Sciatic nerve (tissue), 2 donors: Measurements from ENCODE around the gene CD9. TPM values are rescaled to one million over a fixed set of nuclear protein-coding genes. Genes with fewer than 3 reads are reported as not detected.
A peak's percentile ranks its signal among the peaks of the same experiment; 100 is the strongest.
"Not testable (repeated sequence)": the region's sequence is repeated elsewhere in the genome, so short reads cannot be mapped to it uniquely, and the experiment has no call there.

Experiments
- ATAC-seq: fragments of 200-7000 bp; cut with Tn5 transposase; one replicate; pipeline ENCODE4 v1.9.1; 2020; ENCODE audit warnings: mild to moderate bottlenecking, moderate library complexity
- DNase-seq: peaks from one replicate; pipeline ENCODE4 v3.0.0-alpha.2; 2020; ENCODE audit warnings: low spot score
- intact Hi-C: fragments of 100-400 bp; cut with DNase I; formaldehyde crosslinking; loops from one replicate; pipeline ENCODE4 v1.14.2; 2022
- total RNA-seq: library from RNA; stranded (reverse); fragmentation: NEBNext Ultra II Directional; extraction: Animal tissue kit (Norgen Biotek cat#: 25700); gene quantifications from one replicate; pipeline ENCODE4 v1.2.1, GENCODE V29; 2021
- donor health status: DM: no; HTN: no; CAD: no.
- donor health status: DM: no; HTN: no; CAD: no.

Gene CD9
- total RNA-seq, 1 donor from 2014 or later: 554 TPM

DNA sequence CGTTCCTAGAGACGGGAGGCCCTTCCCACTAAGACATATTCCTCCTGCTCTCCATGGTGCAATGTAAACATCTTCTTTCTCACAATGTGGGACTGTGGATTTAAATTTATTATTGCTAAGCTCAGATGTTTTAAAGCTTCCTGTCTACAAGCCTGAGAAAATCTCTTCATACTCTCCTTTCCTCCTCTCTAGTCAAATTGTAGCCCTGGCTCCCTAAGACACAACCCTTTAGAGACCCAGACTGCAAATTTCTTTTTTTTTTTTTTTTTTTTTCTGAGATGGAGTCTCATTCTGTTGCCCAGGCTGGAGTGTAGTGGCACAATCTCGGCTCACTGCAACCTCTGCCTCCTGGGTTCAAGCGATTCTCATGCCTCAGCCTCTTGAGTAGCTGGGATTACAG, 9.2 kb downstream of the CD9 start:
- DNase-seq, intact Hi-C loops, ATAC-seq: not testable (repeated sequence)

DNA sequence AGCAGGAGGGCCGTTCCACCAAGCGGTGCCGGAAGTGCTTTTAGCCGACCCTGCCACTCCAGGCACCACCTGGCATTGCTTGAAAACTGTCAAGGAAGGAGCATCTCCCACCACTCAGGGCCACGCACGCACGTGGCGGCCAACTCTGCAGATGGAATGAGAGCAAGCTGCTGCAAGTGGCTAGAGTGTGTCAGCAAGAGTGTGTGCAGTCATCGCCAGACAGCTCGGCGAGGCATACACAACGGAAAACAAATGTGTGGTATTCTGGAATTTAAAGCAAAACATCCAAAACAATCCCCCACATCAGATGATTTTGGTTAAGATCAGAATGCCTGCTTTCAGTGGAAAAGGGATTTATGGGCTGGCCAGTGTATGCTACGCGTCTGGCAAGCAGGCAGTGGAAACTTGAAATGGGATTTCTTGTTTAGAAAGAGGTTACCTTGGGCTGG, 11.2 kb downstream of the CD9 start:
- peak; percentile 51 for ATAC-seq
- intact Hi-C loops: no loop called here
- no peak for DNase-seq

DNA sequence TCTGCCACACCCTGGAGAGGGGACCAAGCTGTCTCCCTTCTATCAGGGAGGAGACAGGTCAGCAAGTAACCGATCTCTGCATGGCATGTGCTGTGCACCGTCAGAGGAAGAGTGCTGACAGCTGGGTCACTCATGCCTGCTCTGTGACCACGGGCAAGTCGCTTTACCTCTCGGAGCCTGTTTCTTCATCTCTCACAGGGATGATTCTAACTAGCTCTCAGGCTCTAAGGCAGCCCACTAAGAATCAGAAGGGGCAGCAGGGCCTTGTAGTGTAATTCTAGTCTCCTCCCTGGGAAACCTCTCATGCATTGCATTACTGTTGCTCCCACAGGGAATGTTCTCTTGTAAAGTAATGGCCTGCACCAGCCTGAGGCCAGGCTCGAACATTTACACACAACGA, 11.9 kb downstream of the CD9 start:
- no peak for ATAC-seq

DNA sequence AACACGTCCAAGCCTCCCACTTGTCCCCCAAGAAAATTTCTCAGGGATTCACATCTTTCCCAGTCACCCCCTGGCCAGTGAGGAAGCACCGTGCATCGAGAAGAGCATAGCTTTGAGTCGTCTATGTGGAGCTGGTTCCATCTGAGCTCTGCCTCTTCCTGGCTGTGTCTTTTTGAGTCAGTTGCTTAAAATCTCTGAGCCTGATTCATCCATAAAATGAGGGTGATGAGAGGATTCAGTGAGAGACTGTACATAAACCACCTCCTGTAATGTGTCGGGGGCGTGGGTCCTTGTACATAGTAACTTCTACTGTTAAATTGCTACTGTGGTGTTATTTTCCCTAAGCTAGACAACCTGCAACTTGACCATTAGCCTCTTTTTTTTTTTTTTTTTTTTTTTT, 13.8 kb downstream of the CD9 start:
- intact Hi-C loops: no loop called here
- ATAC-seq (no peak), DNase-seq (no peak)

More for the DNA sequence above, 11.9 kb downstream of the CD9 start:
- intact Hi-C loops: no loop called here
- DNase-seq: no peak

DNA sequence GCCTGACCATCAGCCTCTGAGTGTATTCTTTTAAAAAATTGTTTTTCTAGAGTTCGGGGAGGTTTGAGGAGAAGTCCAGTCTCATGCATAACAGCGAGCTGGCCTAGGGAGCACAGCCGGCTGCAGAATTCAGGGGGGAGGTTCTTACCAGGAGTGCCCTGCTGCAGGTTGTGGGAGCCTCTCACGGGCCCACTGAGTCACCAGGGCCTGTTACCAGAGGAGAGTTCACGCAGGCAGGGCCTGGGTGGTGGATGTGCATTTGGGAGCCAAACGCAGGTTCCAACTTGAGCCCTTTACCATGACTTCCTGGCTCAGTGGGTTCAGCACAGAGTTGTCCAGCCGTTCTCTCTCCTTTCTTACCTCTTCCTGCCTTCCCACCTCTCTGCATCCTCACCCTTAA, 14.4 kb downstream of the CD9 start:
- ATAC-seq (no peak), DNase-seq (no peak)
- intact Hi-C loops: no loop called here

DNA sequence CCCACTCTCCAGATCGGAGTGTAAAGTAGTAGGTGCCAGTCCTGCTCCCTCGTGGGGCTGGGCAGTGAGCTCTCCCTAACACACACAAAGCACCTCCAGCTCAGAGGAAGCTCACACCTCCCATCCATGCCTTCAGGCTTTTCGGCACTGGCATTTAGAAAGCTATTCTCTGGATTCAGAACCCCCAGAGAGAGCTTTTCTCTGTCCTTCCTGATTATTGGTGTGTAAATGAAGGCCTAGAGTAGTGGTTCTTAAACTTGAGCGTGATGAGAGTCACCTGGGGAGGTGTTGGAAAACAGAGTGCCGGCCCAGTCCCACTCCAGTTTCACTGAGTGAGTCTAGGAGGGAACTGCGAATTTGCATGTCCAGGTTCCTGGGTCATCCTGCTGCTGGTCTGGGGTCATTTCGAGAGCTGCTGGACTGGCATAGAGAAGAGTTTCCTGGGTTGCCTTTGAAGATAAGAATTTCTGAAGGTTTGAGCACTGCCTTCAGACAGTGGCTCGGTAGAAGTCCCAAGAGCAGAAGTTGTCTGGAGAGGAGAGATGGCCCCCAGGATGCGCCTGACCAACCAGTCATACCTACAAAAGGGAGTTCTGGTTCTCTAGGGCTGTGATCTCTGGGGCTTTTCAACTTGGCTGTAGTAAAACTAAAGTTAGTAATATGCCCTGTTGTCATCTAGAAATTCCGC, 15.1 kb downstream of the CD9 start:
- no peak for ATAC-seq
- intact Hi-C loops: no loop called here
- DNase-seq: no peak

DNA sequence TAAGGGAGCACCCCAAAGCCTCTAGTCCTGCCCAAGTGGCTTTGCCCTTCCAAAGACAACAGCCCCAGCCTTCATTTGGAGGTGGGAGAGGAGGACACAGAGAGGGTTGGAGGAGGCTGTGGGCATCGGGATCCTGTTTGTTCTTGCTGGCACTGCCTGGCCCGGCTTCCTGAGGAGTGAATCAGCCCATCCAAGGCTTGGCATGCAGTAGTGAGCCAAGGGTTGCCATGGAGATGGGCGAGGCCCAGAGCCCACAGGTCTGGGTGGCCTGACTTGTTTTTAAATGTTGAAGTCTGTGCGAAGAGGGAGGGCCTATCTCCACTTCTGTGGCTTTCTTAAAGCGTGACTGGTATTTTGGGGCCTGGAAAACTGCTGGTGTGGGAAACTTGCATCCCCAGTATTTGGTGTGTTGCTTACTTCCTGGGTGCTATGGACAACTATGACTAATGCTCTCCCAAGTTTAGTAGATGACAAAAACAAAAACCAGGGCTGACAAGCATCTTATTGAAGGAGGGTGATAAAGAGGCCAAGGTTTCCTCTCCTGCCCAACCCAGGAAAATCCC, 15.8 kb downstream of the CD9 start:
- DNase-seq: no peak
- ATAC-seq: peak; percentile 76
- intact Hi-C loops: no loop called here

DNA sequence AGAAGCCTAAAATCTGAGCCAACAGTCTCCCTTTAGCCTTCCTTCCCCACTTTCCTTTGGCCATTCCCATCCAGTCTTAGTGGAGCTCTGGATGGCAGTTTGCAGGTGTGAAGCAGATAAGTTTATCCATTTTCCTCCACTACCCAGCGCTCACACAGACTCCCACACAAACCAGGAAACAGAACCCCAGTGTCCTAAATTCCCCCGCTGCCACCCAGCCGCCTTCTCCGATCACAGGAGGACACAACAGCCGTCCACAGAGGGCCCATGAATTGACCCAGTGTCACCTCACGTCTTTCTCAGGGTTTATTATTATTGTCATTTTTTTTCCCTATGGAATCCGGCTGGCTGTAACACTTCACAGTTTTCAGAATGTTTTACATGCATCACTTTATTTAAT, 16.4 kb downstream of the CD9 start:
- ATAC-seq (no peak), DNase-seq (no peak)
- intact Hi-C loops: no loop called here

DNA sequence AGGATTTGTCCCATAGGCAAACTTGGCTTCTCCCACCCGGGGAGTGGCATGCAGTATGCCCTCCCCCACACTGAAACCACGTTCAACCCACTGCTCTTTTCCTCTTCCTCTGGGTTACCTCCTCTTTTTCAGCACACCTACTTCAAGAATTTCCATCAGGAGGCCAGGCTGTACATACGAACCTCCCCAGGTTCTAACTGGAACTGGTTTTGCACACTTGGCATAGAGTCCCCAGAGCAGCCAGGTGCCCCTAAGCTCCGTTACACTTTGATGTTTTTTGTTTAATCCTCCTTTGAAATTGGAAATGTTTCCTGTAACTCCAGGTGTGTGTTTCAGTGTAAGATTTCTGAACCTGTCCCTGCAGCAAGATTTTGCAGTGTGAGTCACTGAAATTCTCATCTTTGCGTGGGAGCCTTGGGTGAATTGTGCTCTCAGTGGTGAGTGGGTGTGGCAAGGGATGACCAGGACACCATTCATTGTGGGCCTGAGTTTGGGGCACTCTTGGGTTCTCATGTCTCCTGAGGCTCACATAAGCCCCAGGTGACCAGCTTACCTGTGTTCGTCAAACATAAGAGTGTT, 18.2 kb downstream of the CD9 start:
- intact Hi-C loops: no loop called here
- no peak for ATAC-seq
- DNase-seq: no peak

DNA sequence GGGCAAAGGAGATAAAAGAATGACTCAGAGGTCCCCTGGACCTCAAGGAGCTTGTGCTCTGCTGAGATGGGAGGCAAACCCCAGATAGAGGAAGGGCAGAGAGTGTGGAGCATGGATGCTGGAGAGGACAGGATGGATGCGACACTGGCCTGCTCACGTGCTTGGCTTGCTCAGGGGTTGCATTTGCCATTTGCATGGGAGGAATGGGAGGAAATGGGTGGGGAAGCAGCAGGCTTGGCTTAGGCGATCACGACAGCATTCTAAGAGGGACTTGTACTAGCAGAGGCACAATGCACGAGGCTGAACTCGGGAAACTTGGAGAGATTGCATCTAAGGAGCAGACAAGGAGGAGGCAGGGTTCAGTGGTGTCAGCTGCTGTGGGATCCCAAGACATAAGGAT, 19.8 kb downstream of the CD9 start:
- intact Hi-C loops: no loop called here
- no peak for DNase-seq
- no peak for ATAC-seq

DNA sequence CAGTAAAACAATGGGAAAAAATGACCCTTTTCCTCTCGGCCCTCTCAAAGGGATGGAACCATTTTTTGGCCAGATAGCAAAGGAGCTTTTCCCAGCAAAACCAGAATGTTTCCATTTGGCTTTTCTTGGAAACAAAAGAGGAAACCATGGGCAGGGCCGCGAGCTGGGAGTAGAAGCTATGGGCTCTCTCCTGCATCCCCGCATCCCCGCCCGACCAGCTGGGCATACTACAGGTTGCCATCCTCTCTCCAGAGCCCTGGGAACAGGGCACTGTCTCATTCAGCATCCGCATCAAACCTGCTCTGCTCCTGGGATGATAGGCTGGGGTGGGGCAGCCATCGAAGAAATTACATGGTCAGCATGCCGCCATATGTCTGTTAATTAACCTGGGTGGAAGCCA, 20.9 kb downstream of the CD9 start:
- ATAC-seq (no peak), DNase-seq (no peak)
- intact Hi-C loops: no loop called here

DNA sequence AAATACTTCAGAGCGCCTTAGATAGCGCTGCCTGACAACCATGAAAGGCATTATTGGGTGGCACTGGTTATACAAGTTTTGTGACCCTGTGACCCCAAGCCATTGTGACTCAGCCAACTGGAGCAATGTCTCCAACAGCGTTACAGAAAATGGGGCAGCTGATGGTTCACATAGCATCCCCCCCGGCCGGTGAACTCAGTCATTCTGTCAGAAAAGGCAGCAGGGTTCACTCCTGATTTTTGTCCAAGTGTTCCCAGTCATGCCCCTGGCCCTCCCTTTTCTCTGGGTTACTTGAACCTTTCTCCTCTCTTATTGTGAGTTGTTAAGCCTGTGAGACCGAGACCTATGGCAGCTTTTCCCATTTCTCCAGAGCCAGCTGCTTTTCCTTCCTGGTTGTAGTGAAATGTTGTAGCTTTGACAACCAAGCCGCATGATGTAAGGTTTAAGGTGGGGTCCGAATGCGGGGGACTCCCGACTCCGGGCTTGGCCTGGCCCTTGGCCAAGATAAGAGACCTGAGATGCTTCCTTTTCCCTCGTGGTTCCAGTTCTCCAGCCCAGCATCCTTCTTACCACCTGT, 22.0 kb downstream of the CD9 start:
- intact Hi-C loops: no loop called here
- DNase-seq (no peak), ATAC-seq (no peak)

DNA sequence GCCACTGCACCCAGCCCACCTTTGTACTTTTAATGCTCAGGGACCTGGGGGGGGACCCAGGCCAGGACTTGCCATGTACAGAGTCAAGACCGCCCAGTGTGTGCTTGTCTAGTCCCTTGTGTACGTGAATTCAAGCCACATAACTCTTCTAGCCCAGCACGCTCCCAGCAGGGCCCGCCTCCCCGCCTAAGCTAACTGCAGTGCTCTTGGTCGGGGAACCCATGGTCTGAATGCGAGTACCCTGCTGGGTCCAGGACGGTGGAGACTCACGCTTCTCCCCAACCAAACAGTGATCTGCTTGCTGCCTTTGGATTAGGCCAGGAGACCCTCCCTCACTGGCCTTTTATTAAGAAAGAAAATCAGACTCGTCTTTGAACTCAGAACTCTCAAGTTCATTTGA, 23.3 kb downstream of the CD9 start:
- DNase-seq (no peak), ATAC-seq (no peak)
- intact Hi-C loops: no loop called here

DNA sequence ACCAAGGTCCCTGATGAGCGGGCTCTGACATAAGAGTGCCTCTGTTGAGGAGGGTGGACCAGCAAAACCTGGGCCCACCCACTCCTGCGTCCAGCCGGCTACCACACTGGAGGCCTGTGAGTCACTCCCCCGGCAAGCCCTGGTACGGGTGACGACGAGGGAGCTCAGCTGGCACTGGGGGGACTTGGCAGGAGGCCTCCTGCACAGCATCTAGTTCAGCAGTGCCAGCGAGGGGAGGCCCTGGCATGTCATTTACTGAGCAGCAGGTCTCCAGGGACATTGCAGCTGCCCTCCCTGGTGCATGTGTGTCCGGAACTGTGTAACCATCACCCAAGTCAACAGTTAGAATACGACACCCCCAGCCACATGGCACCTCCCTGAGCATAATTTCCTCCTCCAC, 24.4 kb downstream of the CD9 start:
- DNase-seq: peak; percentile 77
- ATAC-seq: no peak
- intact Hi-C loops: no loop called here

DNA sequence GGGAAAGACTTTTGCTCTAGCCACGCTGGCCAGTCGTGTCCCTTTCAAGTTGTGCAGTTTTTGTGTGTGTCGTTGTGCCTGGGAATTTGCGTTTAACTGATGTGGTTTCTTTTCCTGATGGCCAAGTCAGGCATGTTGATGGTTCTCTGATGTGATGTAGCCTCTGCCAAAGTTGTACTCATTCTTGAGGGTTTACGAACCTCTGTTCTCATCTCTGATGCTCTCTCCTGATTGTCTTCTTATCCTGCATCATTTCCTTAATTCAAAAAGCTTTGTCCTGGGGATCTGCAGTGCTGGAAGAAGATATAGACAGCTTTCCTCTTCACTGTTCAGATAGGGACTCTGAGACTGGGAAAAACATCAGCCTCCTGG, 25.4 kb downstream of the CD9 start:
- no peak for ATAC-seq
- no peak for DNase-seq
- intact Hi-C loops: no loop called here

DNA sequence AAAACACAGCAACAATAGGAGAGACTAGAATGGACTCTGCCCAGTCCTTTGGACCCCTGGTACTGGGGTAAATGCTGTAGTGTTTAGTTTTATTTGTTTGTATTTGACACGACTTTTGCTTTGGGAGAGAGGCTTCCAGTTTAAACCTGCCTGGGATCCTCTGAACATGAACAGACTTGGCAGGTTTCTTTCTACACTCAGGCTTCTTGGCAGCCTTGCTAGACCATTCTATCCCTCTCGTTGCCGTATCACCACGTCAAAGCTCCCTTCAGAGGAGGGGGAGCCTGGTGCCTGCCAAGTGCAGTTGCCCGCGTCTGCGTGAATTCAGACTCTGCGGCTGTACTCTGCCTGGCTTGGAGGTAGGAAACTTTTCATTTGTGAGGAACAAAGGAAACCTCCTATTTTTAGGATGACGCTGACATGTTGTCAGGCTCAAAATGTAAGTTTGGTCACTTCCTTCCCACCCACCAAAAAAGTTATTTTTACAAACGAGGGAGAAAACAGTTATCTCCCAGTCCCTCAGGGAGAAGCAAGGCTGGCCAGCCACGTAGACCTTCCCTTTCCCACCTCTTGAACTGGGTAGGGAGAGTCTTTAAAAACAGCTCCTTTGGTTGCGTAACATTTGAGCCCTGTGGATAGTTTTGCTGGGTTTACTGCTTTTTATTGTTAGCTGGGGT, 25.9 kb downstream of the CD9 start:
- DNase-seq (peak; percentile 85), ATAC-seq (peak; percentile 79)
- intact Hi-C loops: no loop called here

DNA sequence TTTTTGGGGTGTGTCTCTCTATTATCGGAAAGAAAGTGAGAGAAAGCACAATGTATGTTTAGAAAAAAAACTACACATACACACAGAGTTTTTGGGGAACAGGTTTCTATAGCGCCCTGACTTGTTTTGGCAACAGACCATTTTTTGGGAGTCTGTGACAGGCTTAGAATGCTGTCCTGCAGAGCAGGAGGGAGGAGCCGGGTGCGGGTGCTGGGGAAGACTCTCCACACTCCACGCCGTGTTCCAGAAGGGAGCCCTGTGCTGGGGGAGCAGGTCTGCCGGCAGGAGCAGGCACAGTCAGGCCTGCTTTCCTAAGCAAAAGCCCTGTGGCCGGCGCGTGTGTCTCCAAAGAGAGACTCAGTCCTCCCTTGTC, 26.5 kb downstream of the CD9 start:
- DNase-seq: peak; percentile 77
- intact Hi-C loops: no loop called here
- ATAC-seq: peak; percentile 9

DNA sequence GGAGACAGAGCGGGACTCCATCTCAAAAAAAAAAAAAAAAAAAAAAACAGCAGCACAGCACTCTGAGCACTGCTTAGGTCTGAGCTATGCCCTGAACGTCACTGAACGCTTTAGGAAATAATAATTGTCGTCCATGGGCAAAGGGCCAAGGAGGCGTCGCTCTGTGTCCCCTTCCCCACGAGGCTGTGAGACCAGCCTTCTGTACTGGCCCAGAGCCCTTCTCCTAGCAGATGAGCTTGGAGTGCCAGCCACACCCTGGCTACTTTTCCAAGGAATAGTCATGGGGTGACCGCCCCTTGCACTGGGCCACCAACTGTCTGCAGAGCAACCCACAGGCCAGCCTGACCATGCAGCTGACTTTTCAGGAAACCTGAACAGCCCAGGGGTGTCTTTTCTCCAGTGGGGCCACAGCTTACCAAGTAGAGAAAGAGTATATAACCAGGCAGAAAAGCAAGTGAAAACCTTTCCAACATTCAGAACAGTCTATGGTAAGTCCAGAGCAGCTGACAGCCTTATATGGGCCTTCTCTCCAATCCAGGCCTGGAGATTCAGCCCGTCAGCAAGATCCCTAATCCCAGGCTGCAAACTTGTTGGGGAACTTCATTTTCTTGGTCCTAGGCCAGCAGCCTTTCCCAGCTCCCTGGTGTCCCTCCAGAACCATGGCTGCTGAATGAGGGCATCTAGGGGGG, 28.5 kb downstream of the CD9 start:
- intact Hi-C loops: no loop called here

More for the DNA sequence above, 28.5 kb downstream of the CD9 start:
- no peak for DNase-seq
- ATAC-seq: no peak
